ENCODE results near the gene ZNF672. TPM values are rescaled to one million over a fixed set of nuclear protein-coding genes. Genes with fewer than 3 reads are reported as not detected.
A peak's percentile ranks its signal among the peaks of the same experiment; 100 is the strongest.

ZNF672 gene
- total and polyA plus RNA-seq, 2 of the 13 experiments (the other 11 are each of a cell fraction or from before 2014, with no cell fraction given): 17.2 to 22.9 TPM

- 51% methylated on average over 2 of the region's 2 CpGs for WGBS (ENCODE audit: low lambda C conversion rate)
- no peak for FAIRE-seq
- DNase-seq (ENCODE audit: low spot score): no peak
- in situ Hi-C loops (cut with HindIII; ENCODE audit: extremely low pct_ligation_motif_present, low pct_unique_long_range_greater_than_20kb): no loop called here
- H3K9ac ChIP-seq (ENCODE audit: insufficient read depth, low read depth, low read length): no peak overlapping the region
- no peaks in the 10 kb centered on the region for H4K20me1 ChIP-seq (ENCODE audit: insufficient read depth, low read length)
- H3K27ac ChIP-seq (ENCODE audit: extremely low read length, insufficient read depth, low read length): no peak overlapping the region
- no peaks in the 10 kb centered on the region for H3K9me3 ChIP-seq (ENCODE audit: low read length)
- H3K27me3 ChIP-seq (ENCODE audit: control insufficient read depth in 1 of 2, insufficient read depth in 2 of 2, low read length in 2 of 2): no peaks in the 10 kb centered on the region; a peak in 1 of 5 replicates
- H3K36me3 ChIP-seq (replicated peaks in 1 of 2; ENCODE audit: control insufficient read depth in 1 of 2, insufficient read depth in 2 of 2, low read length in 2 of 2): no peaks in the 10 kb centered on the region
- peaks cover 18% of the 10 kb centered on the region for H3K79me2 ChIP-seq (ENCODE audit: insufficient read depth, low read length)
- intact Hi-C loops (cut with micrococcal nuclease; ENCODE audit: unreplicated experiment): no loop called here
- ChIA-PET CTCF (ENCODE audit: low intra/inter-chr PET ratio, low total read pairs) (no interaction called here), POLR2A (interaction anchor here (3.1 kb wide), 1 partner anchor 24 kb away, joined by 12 read pairs; the partner anchor contains the start of gene ZNF672)
- no peak overlapping the region for H3K4me2 ChIP-seq (ENCODE audit: low read depth, low read length)
- no peak for ATAC-seq
- BruUV-seq (replicated peaks): no TSS peak
- H3K4me3 ChIP-seq (replicated peaks in 1 of 3; ENCODE audit: insufficient read depth in 1 of 3, low read depth in 2 of 3, low read length in 3 of 3): no peak overlapping the region
- peaks cover 52% of the 10 kb centered on the region for H3K4me1 ChIP-seq (ENCODE audit: insufficient read depth, low read length)
- TF ChIP-seq ERF (CRISPR knock-in tag; IDR thresholded peaks at IDR 0.05) (no peak), KLF16 (CRISPR knock-in tag; IDR thresholded peaks at IDR 0.05) (no peak), DDIT3 (CRISPR knock-in tag; IDR thresholded peaks at IDR 0.05) (no peak), ZNF558 (CRISPR knock-in tag; IDR thresholded peaks at IDR 0.05; ENCODE audit: borderline replicate concordance) (no peak)
- H2AFZ ChIP-seq (ENCODE audit: low read length): no peak overlapping the region
These were observed 23.6 kb downstream of the ZNF672 start for GRCh38 chr1:248861616-248862015.

GRCh38 chr1:248862695-248862997, 24.6 kb downstream of the ZNF672 start:
- ChIA-PET POLR2A (interaction anchor here (1.7 to 3.1 kb wide), 3 partner anchors 11 to 37 kb away, joined by 7 to 12 read pairs (median 9); partner anchors contain the start of genes SH3BP5L and ZNF672), CTCF (ENCODE audit: low intra/inter-chr PET ratio, low total read pairs) (no interaction called here)
- H3K9ac ChIP-seq (ENCODE audit: insufficient read depth, low read depth, low read length): peak overlapping the region; percentile 73
- intact Hi-C loops (cut with micrococcal nuclease; ENCODE audit: unreplicated experiment): no loop called here
- H3K36me3 ChIP-seq (replicated peaks in 1 of 2; ENCODE audit: control insufficient read depth in 1 of 2, insufficient read depth in 2 of 2, low read length in 2 of 2): no peaks in the 10 kb centered on the region
- peaks cover 8% of the 10 kb centered on the region for H3K79me2 ChIP-seq (ENCODE audit: insufficient read depth, low read length)
- H4K20me1 ChIP-seq (ENCODE audit: insufficient read depth, low read length): no peaks in the 10 kb centered on the region
- peak overlapping the region; percentile 81 for H3K4me2 ChIP-seq (ENCODE audit: low read depth, low read length)
- FAIRE-seq: no peak
- peak overlapping the region; percentile 28 for H2AFZ ChIP-seq (ENCODE audit: low read length)
- WGBS (ENCODE audit: low lambda C conversion rate): 6% methylated on average over 3 of the region's 4 CpGs
- in situ Hi-C loops (cut with HindIII; ENCODE audit: extremely low pct_ligation_motif_present, low pct_unique_long_range_greater_than_20kb): no loop called here
- H3K9me3 ChIP-seq (ENCODE audit: low read length): no peaks in the 10 kb centered on the region
- peak overlapping the region; percentile 59 to 81 (median 70); a peak in 5 of 6 replicates for H3K4me3 ChIP-seq (replicated peaks in 1 of 3; ENCODE audit: insufficient read depth in 1 of 3, low read depth in 2 of 3, low read length in 3 of 3)
- no TSS peak for BruUV-seq (replicated peaks)
- peaks cover 42% of the 10 kb centered on the region for H3K4me1 ChIP-seq (ENCODE audit: insufficient read depth, low read length)
- no peak for DNase-seq (ENCODE audit: low spot score)
- peaks cover 0 to 1% of the 10 kb centered on the region in 2 experiments; a peak in 2 of 5 replicates for H3K27me3 ChIP-seq (ENCODE audit: control insufficient read depth in 1 of 2, insufficient read depth in 2 of 2, low read length in 2 of 2)
- no peak overlapping the region for H3K27ac ChIP-seq (ENCODE audit: extremely low read length, insufficient read depth, low read length)
- ATAC-seq: no peak; the same call in 1 of the 3 replicates
- no peak for TF ChIP-seq POLR2G (IDR thresholded peaks at IDR 0.05; ENCODE audit: low read depth, low read length)
- TF ChIP-seq NONO (IDR thresholded peaks at IDR 0.05): no peak
- TF ChIP-seq NONO (CRISPR knock-in tag; conservative IDR thresholded peaks at IDR 0.05): 0 out of 2 replicates have a peak, but pooled peaks have one; percentile 13
- no peak for TF ChIP-seq ZFP36L2 (CRISPR knock-in tag; IDR thresholded peaks at IDR 0.05)
- no peak for TF ChIP-seq ZFP91 (CRISPR knock-in tag; IDR thresholded peaks at IDR 0.05; ENCODE audit: borderline replicate concordance)
- no peak for TF ChIP-seq ZNF143 (CRISPR knock-in tag; IDR thresholded peaks at IDR 0.05)
- TF ChIP-seq XRCC5 (optimal IDR thresholded peaks at IDR 0.05; ENCODE audit: low read length): no peak
- 0 out of 2 replicates have a peak, but pooled peaks have one; percentile 2 for TF ChIP-seq ZNF34 (CRISPR knock-in tag; IDR thresholded peaks at IDR 0.05; ENCODE audit: borderline replicate concordance)
- TF ChIP-seq PTBP1 (IDR thresholded peaks at IDR 0.05; ENCODE audit: low read depth, low read length, poor library complexity, severe bottlenecking): no peak
- no peak for TF ChIP-seq SCMH1 (CRISPR knock-in tag; IDR thresholded peaks at IDR 0.05; ENCODE audit: borderline replicate concordance)
- no peak for TF ChIP-seq TERF1 (CRISPR knock-in tag; IDR thresholded peaks at IDR 0.05)

Data from HepG2 (cell line).